NCI-H1048 (cell line): ENCODE measurements around the gene SLC16A8.

Experiments
- DNase-seq: peaks from one replicate; lab custom pipeline; 2025; lab: John Stamatoyannopoulos, UW

Gene SLC16A8

DNA sequence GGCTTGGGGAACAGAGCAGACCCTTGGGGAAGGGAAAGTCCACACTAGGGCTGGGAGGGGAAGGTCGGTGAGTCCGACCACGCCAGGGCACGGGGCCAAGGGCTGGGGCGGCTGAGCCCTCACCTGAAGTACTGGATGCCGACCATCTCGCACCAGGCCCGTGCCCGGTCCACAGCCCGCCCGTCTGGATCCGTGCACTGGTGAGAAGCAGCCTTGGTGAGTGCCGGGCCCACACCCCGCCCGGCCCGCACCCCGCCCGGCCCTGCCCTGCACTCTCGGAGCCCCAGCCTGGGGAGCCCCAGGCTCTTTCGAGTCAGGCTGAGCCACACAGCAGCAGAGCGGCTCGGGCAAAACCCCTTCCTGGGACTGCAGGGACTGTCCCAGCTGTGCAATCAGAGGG, 28.4 kb upstream of the SLC16A8 start:
- no peak for DNase-seq

DNA sequence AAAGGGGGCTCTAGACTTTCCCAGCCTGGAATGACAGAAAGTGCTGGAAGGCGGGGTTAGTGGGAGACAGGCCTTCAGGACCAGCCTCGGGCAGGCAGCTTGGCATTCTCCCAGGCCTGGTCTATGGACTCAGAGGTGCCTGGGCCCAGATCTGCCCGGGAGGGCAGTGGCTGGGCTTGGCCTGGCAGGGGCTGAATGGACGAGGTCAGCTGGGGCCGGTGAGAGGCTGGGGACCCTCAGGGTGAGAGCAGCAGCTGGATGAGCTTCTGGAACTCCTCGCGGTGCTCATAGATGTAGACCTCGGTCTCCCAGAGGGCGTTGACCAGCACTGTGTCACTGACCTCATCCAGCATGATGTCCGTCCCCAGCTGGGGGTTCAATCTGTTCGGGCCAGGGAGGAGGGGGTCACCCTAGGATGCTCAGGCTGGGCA, 28.0 kb upstream of the SLC16A8 start:
- DNase-seq: no peak

DNA sequence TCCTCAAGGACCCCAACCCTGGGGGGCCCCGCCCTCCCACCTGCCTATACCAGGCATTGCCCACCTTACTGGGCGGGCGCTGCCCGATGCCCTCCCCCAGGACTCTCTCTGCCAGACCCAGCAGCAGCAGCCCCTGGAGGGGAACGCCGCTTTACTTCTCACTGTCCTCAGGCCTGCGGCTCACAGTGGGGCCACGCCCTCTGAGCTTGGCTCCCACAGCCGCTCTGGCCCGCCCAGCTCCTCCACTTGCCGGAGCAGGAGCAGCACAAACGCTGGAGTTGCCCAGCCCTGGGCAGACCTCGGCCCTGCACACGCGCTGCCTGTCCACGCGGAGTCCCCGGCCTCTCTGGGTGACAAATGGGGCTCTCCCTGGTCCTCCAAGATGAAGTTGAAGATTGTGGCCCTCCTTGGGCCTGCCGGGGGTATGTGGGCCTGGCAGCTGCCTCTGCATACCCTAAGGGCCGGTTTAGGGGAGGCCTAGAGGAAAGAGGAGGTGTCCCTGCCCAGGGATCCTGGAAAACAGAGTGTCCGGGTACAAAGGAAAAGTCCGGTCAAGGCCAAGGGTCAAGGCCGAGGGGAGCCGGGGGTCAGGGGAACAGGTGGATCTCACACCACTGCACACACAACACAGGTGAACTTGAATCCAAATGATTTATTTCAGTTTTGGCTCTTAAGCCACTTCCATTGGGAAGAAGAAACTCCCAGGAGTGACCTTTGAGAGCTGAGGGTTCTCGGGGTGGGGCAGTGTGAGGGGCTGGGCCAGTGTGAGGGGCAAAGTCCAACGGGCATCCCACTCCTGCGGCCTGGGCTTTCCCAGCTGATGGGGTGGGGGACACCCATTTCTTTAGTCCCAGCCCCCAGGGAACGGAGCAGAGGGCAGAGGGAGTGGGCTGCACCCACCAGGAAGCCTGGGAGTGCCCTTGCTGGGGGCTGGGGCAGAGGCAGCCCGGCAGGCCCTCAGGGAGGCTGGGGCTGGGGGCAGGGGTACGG, 27.2 kb upstream of the SLC16A8 start:
- DNase-seq: no peak

DNA sequence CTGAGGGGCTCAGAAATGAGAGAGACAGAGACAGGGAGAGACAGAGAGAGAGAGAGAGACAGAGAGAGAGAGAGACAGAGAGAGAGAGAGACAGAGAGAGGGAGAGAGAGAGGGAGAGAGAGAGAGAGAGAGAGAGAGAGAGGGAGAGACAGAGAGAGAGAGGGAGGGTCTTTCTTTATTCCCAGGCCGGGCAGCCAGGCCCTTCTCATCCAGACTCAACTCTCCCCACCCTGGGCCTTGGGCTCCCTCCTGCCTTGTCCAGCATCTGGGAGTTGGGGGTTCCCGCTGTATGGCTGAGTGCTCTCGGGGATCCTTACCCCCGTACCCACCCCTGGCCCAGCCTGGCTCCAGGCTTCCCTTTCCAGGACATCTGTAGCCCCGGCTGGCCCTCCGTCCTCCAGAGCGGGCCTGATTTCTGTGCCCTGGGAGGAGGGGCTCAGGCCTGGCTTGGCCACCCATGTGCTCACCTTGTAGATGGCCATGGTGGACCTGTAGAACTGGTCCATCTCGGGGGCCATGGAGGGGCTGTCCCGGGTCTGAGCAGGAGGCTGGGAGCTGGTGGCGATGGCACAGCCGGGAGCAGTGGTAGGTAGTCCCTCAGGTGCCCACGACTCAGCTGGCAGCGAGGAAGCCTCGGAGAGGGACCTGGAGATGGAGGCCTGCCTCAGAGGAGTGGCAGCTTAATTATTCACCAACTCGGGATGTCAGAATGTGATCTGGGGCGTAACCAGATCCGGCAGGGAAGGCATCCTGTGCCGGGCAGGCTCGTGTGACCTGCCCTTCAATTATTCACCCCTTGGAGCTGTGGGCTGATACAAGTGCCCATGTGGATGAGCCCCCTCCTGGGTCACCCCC, 26.3 kb upstream of the SLC16A8 start, which contains the start of gene BAIAP2L2:
Gene BAIAP2L2, minus strand, starts transcription at position 677 of the 855 bp plus-strand sequence. Its CDS starts 159 bp downstream, at position 518.
- no peak for DNase-seq

DNA sequence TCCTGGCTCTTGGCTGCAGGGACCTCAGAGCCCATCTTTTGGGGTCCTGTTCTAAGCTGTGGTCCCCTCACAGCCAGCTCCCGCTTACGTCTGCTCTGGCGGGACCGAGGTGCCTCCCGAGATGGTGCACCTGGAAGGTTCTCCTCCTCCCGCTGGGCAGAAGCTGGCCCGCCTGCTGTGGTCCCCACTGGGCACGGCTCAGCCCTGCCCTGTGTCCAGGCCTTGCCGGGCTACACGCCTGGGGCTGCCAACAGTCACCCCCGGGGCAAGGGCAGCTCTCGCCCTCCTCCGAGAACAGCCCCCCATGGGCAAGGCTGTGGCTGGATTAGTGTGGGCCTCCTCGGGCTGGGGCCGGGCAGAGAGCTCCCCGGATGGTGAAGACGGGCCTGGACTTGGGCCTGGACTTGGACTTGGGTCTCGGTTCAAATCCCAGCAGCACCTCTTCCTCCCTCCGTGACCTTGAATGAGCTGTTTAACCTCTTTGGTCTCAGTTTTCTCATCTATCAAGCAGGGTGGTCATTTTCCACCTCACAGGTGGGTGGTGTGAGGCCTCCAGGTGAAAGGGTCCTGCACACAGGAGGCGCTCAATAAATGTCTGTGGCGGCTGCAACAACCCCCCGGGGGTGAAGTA, 25.5 kb upstream of the SLC16A8 start:
- no peak for DNase-seq

DNA sequence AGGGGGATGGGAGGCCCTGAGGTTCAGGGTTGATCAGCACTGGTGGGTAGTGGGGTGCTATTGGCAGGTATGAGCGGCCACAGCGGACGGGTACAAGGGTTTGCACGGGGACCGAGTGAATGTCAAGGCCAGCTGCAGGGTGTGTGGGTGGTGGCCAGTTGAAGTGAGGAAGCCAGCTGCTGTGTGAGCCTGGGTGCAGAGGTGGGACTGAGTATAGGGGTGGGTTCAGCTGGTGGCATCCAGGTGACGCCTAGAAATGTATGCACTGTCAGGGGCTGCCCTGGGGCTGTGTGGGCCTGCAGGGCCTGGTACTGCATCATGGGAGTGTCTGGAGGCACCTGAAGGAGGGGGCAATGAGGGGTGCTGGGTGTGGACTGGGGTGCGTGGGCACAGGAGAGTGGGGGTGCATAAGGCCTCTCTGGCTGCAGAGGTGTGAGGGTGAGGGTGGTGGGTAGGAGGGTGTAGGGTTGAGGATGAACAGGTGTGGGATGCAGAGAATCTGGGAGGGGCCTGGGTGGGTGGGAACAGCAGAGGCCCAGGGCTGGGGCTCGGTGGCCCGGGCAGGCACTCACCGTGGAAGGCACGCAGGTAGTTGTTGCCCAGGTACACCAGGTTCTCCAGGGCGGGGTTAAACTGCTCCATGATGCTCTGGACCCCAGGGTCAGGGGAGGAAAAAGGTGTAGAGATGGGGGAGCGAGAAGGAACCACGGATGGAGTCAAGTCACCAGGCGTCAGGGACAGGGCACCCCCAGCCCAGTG, 24.8 kb upstream of the SLC16A8 start:
- no peak for DNase-seq

DNA sequence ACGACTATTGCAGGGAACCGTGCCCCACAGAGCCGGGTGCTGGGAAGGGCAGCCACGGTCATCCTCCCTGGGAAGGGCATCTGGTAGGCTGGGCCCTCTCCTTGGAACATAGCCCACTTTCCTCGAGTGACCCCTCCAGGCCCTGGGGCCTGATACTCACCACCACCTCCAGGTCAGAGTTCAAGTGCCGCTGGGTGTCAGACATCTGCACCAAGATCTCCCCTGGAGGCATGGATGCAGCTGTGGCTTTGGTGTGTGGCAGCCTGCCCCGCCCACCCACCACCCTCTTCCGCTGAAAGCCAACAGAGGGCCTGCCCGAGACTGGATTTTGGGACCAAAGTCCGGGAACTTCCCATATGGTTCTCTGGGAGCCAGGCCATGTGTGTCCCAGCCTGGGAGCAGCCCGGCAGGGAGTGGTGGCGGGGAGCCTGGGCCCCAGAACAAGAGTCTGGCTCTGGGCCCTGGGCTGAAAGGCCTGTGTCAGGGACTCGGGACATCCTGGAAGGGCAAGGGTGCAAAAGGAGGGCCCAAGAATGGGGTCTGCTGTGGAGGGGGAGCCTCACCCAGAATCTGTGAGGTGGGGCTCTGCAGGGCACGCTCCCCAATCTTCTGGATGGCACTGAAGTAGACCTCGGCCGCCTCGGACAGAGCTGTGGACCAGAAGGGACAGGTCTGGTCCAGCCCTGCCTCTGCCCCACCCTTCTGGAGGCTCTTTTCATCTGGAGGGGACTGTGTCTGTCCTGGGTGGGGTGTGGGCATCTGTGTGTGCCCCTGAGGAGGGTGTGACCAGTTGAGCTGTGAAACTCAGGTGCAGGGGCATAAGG, 23.9 kb upstream of the SLC16A8 start:
- DNase-seq: no peak

DNA sequence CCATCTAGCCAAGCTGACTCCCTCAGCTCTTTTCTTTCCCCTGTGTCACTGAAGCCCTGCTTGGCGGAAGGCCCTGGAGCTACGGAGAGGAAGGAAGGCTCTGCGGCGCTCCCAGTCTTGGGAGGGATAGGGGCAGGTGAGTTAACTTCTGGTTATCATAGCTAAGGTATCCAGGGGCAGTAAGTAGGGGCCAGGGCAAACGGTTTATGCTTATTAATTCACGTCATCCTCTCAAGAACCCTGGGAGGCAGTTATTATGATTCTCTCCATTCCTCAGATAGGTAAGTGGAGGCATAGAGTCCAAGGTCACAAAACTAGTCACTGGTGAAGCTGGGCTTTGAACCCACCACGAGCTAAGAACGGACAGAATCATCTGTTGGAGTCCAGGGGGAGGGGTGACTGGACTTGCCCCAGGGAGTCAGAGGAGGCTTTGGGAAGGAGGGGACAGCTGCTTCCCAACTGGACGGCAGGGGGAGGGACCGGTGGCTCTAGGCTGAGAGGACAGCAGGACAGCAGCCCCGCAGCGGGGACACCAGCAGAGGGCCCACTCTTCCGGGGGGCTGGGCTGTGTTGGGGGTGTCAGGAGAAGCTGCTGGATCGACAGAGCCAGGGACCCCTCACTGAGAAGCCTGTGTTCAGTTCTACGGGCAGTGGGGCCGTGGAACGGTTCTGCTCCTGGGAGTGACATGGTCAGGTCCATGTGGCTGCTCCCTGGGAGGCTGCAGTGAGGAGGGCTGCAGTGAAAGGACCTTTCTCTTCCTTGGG, 23.0 kb upstream of the SLC16A8 start:
- no peak for DNase-seq

DNA sequence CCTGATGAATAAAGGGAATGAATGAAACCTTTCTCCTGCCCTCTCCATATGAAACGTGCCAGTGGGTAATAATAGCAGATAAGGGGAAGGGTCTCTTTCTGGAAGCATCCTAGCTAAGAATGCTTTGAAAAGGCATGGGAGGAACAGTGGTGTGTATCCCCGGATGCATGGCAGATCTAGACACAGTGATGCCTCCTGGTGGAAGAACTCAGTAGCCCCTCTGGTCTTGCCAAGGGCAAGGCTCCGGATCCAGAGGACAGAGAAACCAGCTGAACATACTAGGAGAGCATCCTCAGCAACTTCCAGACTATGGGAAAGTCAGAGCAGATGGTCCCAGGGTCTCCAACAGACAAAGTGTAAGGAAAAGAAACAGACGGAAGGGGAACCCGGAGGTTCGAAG, 20.1 kb upstream of the SLC16A8 start:
- DNase-seq: no peak

DNA sequence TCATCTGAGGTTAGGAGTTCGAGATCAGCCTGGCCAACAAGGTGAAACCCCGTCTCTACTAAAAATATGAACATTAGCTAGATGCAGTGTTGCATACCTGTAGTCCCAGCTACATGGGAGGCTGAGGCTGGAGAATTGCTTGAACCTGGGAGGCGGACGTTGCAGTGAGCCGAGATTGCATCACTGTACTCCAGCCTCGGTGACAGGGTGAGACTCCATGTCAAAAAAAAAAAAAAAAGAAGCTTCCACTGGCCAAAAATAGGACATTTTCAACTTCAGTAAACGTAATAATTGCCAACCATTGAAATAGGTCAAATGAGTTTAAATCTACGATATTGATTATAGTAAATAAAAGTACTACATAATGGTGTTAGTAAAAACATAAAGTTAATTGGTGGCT, 19.7 kb upstream of the SLC16A8 start:
- DNase-seq: no peak

DNA sequence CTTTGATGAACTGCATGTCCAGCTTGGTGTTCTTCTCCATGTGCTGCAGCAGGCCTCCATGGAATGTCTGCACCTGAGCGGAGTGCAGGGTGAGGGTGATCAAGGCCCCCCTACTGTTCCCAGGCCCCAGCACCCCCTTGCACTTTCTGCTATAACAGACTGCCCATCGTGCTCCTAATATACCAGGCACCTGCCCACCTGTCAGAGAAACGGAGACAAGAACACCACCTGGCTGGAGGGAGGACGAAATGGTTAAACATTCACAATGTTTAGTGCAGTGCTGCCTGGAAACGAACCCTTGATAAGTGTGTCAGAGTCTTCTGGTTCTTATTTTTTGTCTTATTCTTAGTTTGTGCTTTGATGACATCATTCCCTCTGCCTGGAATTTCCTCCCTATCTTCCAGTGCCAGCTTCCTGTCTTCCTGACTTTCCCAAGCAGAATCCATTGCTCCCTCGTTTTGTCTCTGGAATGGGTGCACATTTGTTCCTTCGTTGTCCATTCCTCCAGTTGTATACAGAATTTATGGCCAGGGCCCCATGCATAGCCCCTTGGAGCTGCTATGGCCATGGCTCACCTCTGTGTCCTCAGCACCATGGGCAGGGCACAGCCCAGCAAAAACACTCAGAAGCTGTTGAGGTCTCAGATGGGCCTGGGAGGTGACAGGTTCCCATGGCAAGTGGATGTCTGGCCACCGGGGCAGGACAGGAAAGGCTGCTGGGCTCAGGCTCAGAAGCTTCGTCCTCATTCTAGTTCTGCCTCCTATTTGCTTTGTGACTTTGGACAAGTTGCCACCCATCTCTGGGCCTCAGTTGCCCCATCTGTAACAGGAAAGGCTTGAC, 14.6 kb upstream of the SLC16A8 start:
- DNase-seq: no peak

DNA sequence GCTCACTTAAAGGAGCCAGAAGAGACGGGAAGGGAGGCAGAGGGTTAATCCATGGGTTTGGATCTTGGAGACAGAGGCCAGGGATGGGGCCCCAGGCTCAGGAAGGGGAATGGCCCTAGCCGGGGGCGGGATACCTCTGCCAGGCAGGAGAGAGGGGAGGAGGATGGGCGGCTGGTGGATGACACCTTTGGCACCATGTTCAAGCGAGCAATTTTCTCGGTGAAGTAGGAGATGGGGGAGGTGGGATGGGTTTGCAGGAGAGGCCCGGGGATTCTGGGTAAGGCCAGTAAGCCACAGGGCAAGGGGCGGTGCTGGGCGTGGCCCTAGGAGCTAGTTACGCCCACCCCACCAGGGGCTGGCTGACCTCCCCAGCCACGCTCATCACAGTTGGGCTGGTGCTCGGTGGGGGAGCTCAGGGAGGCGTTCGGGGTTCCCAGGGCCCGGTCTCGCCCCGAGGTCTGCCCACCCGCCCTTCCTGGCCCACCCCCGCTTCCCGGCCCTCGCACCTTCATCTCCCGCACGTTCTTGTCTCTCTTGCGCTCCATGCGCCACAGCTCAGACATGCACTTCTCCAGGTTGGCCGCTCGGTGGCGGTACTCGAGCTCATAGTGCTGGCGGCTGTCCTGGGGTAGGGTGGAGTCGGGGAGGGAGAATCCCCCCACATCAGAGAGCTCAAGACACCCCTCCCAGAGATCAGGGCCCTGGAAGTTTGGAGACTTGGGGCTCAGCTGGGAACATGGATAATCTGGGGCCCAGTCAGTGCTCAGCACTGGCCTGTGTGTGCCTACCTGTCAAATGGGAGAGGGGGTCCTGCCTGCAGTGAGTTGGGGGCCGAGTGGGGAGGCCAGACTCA, 13.8 kb upstream of the SLC16A8 start:
- no peak for DNase-seq

DNA sequence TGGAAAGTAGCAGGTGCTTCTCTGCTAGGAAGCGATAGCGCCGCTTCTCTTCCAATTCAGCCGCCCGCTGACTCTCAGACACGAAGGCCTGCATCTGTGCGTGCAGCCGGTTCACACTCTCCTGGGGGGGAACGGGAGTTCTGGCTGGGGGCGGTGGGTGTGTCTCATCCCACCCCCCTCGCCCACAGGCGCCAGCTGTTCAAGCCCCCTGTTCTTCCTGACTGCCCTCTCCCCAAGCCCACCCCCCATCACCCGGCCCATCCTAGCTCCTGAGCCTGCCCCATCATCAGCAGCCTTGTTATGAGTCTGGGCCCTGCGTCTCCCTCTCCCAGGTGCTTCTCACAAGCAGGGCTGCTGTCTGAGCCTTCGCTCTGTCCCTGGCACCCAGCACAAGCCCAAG, 13.1 kb upstream of the SLC16A8 start:
- no peak for DNase-seq

DNA sequence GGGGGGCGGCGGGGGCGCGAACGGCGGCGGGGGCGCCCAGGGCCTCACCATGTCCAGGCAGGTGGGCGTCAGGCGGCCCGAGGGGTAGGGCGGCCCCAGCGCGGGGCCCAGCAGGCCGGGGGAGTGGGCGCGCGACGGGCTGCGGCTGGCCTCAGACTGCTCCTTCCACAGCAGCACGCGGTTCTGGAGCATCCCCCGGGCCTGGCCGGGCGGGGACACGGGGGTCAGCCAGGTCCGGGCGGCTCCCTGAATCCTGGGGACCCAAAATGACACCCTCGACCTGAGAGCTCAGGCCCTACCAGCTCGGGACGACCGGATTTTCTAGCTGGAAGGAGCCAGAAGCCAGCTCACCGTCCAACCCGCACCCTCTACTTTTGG, 5.5 kb upstream of the SLC16A8 start:
- no peak for DNase-seq

DNA sequence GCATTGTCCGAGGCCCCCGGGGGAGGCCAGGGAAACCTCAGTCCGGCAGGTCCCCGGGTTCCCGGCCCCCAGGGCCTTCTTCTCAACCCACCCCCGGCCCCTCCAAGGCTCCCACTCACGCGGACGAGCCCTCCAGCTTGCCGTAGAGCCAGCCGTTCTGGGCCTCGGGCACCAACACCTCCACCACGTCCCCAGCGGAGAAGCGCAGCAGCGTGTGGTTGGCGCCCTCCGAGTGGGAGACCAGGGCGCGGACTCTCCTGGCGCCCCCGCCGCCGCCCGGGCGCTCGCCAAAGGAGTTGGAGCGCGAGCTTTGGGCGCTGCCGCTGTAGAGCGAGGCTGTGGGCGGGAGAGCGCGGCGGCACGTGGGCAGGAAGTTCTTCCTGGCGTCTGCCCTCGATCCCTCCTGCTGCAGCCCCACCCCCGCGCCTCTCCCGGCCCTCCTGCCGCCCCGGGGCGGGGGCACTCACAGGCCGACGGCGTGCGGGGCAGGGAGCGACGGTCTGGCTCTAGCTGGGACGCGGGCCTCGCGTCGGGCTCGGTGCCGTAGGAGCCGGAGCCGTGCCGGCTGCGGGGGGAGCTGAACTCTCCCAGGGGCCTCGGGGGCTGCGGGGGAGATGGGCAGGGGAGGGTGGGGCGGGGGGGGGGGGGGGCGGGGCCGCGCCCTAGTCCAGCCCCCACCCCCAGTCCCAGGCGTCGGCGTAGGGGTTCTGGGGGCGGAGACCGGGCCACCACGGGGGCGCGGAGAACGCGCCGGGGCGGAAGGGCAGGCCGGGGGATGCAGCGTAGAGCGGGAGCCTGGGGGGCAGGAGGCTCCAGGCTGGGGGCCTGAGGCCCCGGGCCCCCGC, 4.9 kb upstream of the SLC16A8 start:
- DNase-seq: no peak

DNA sequence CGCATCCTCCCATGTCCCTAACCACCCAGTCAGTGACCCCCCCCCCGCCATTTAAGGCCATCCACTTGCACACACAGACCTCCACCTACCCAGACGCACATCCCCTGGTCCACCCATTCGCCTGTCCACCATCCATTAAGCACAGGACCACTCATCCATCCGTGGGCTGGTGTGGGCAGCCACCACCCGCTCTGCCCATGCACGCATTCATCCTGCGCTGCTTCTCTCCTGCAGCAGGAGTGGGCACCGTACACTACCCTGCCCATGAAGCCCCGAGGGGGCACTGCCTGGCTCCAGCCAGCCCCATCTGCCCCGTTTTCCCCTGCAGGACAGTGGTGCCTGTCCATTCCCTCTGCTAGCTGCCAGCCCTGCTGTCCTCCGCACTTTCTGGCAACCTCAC, 3.9 kb upstream of the SLC16A8 start:
- DNase-seq: no peak

DNA sequence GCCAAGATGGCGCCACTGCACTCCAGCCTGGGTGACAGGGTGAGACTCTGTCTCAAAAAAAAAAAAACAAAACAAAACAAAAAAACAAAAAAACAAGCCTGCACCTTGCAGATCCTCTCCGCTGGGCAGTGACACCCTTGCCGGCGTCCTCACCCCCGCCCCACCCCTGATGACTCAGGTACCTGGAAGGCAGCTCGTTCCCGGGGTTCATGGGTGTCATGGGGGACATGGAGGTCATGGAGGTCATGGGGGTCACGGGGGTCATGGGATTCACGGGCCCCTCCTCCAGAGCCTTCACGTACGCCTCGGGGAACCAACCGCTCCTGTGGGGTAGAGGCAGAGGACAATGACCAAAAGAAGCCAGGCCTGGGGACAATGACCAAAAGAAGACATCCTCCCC, 3.0 kb upstream of the SLC16A8 start:
- no peak for DNase-seq
